NCI-H748 (cell line): Measurements from ENCODE around the gene AMZ1.
"Not testable (repeated sequence)": the region's sequence is repeated elsewhere in the genome, so short reads cannot be mapped to it uniquely, and the experiment has no call there.

Experiments
- DNase-seq: peaks from one replicate; lab custom pipeline; 2025; ENCODE audit not compliant: unreplicated experiment; lab: John Stamatoyannopoulos, UW

Gene AMZ1

DNA sequence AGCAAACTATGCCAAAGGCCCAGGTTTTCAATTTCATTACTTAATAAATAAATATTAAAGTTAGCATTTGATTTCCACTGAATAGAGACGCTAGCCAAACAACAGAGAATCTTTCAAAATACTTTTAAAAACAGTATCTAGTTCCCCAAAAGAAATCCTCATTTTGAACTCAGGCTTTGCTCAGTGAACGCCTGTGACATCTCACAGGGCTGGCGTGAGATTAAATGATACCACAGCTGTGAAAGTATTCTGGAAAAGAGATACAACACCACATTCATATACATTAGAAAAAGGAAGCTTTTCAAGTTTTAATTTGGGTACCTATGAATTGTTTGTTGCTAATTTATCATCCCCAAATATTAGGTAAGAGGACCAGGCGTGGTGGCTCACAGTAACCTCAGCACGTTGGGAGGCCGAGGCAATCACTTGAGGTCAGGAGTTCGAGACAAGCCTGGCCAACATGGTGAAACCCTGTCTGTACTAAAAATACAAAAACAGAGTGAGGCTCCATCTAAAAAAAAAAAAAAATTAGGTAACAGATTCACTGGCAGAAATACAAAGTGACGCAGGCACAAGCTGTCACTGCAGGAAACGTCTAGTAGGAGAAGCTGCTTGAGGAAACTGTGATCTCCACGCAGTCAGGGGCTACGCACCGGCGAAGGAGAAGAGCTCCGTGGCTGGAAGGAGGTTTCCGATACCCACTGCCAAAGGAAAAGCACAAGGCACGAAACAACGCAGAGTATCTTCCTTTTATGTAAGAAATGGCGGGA is 50.0 kb downstream of the AMZ1 start:
- DNase-seq = no peak

DNA sequence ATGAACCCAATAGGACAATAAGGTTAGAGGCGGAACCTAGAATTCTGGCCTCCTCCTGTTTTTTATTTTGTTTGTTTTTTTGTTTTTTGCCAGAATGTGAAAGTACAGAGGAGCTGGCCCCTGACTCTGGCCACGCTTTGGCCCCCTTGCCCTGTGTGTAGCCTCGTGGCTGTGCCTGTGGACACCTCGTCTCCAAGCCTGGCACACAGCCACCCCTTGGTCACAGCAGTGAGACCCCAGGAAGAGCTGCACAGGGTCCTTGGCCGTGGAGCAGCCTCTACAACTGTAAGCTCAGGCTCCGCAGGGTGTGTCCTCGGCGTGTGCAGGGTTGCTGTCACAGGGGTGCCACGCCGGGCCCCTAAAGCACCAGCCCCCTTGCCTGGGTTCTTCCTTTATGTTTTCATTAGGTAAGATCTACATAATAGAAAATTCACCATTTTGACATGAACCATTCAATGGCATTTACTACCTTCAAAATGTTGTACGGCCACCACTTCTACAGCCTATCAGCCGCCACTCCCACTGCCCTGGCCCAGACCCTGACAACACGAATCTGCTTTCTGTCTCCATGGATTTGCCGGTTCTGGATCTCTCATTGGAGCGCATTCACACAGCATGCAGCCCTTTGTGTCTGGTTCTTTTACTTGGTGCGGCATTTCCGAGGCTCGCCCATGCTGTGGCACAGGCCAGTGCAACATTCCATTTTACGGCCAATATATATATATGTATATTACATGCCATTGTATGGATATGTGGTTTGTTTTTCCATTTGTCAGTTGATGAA is 51.0 kb downstream of the AMZ1 start:
- no peak for DNase-seq

DNA sequence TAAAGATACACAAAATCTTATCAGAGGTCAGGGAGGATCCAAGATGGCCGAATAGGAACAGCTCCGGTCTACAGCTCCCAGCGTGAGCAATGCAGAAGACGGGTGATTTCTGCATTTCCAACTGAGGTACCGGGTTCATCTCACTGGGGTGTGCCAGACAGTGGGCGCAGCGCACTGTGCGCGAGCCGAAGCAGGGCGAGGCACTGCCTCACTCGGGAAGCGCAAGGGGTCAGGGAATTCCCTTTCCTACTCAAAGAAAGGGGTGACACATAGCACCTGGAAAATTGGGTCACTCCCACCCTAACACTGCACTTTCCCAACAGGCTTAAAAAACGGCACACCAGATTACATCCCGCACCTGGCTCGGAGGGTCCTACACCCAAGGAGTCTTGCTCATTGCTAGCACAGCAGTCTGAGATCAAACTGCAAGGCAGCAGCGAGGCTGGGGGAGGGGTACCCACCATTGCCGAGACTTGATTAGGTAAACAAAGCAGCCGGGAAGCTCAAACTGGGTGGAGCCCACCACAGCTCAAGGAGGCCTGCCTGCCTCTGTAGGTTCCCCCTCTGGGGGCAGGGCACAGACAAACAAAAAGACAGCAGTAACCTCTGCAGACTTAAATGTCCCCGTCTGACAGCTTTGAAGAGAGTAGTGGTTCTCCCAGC is 55.7 kb downstream of the AMZ1 start:
- DNase-seq = not testable (repeated sequence)

DNA sequence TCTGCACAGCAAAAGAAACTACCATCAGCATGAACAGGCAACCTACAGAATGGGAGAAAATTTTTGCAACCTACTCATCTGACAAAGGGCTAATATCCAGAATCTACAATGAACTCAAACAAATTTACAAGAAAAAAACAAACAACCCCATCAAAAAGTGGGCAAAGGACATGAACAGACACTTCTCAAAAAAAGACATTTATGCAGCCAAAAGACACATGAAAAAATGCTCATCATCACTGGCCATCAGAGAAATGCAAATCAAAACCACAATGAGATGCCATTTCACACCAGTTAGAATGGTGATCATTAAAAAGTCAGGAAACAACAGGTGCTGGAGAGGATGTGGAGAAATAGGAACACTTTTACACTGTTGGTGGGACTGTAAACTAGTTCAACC is 60.7 kb downstream of the AMZ1 start:
- DNase-seq = not testable (repeated sequence)

DNA sequence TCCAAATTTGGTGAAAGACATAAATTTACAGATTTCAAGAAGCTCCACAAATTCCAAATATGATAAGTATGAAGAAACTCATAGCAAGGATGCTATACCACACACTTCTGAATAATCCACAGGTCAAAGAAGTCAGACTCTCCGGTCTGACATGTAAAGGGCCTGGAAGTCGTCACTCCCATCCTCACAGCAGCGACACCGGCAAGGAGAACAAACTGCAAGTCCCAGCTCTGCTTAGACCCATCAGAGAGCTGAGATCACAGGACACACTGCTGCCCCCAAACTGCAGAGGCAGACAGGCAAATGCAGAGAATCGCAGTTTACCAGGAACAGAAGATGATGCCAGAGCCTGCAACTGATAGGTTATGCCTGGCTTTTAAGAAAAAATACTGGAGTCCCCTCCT is 62.0 kb downstream of the AMZ1 start:
- no peak for DNase-seq

DNA sequence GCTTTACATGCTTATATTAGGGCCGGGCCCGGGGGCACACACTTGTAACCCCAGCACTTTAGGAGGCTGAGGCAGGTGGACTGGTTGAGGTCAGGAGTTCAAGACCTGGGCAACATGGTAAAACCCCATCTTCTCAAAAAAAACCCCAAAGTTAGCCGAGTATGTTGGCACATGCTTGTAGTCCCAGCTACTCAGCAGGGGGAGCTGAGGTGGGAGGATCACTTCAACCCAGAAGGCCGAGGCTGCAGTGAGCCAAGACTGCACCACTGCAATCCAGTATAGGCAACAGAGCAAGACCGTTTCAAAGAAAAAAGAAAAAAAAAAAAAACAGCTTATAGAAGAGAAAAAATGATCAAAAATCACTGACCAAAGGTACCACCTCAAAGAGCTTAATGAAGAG is 63.1 kb downstream of the AMZ1 start:
- DNase-seq = no peak

DNA sequence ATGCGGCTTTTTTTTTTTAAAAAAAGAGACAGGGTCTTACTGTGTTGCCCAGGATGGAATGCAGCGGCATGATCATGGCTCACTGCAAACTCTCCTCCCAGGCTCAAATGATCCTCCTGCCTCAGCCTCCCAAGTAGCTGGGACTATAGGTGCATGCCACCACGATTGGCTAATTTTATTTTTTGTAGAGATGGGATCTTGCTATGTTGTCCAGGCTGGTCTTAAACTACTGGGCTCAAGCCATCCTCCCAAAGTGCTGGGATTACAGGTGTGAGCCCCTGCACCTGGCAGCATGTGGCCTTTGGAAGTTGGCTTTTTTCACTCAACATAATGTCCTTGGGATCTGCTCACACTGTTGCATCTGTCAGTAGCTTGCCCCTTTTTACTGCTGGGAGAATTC is 65.1 kb downstream of the AMZ1 start:
- DNase-seq = no peak

DNA sequence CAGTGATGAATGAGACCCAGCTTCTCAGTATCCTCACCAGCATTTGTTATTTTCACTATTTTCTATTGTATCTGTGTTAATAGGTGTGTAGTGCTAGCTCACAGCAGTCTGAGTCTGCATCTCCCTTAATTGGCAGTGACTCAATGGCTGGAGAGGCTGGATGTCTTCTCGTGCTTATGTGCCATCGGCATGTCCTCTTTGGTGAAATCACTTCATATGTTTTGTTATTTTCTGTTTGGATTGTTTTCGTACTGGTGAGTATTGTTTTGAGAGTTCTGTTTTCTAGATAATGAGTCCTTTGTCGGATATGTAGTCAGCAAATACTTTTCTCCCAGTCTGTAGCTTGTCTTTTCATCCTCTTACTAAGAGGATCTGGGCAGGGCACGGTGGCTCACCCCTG is 66.1 kb downstream of the AMZ1 start:
- DNase-seq = no peak

DNA sequence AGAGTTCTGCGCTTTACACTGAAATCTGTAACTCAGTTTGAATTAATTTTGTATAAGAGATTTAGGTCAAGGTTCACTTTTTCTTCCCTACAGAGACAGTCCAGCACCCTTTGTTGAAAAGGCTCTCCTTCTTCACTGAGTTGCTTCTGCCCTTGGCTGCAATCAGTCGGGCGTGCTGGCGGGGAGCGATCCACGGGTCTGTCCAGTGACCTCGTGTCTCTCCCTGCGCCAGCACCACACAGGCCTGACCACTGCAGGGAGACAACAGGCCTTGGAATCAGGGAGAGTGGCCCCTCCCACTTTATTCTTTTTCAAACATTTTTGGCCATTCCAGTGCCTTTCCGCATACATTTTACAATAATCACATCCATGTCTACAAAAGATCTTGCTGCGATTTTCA is 66.9 kb downstream of the AMZ1 start:
- DNase-seq = no peak

DNA sequence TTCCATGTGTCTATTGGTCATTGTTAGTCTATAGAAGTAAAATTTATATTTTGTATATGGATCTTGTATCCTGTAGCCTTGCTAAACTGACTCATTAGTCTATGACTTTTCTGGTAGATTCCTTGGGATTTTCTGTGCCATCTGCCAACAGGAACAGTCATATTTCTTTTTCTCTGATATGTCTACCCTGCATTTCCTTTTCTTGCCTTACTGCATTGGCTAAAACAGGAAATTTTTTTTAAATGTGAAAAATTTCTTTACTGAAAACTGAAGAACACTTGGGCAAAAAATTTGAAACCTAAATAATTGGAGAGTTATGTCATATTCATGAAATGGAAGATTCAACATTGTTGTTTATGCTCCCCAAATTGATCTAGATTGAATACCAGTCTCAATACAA is 67.5 kb downstream of the AMZ1 start:
- DNase-seq = no peak

DNA sequence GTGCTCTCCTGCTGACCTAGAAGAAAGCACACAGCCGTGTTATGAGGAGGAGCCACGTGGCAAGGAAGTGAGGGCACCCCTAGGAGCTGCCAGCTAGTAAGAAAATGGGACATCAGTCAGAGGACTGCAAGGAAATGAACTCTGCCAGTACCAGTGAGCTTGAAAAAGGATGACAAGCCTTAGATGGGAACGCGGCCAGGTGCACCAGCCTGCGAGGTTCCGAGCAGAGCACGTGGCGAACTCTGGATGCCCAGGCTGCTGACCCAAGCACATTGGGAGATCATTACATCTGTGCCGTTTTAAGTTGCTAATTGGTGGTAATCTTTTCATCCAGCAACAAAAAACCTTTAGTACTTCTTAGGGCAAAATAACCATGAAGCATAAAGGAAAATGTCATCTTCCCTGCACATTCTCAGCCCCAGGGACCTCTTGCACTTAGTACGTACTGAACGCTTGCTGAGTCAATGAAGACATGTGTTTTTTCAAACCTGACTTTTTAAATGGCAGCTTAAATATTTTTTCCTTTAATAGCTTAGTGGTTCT is 69.4 kb downstream of the AMZ1 start:
- no peak for DNase-seq

DNA sequence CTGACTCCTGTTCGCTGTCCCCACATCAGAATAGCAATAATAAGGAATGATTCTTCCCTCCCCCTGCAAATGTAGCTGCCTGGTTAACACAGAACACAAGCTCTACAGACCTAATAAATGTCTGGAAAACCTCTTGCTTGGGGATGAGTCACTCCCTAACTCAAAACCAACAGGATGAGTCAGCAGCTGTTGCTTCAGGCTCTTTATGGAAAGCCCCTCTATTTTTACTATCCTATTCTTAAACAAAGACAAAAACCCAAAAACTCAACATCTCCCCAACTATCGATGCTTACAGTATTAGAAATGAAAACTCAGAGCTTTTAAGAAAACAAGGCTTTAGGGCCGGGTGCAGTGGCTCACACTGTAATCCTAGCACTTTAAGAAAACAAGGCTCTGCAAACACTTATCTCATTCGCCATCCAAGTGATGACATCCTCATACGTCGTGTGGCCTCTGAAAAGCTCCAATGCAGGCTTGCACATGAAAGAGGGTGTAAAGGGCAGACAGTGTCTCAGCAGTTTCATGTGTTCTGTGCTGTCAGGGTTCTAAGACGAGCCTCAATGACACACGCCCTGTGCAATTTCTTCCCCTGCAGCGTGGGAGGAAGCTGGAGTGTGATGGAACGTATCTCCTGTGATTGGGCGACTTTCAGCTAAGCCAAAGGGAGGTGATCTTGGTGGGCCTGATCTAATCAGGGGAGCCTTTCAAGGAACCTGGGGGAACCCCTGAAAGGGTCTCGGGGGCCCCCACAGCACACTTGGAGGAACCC is 70.1 kb downstream of the AMZ1 start:
- peak; percentile 24 for DNase-seq

DNA sequence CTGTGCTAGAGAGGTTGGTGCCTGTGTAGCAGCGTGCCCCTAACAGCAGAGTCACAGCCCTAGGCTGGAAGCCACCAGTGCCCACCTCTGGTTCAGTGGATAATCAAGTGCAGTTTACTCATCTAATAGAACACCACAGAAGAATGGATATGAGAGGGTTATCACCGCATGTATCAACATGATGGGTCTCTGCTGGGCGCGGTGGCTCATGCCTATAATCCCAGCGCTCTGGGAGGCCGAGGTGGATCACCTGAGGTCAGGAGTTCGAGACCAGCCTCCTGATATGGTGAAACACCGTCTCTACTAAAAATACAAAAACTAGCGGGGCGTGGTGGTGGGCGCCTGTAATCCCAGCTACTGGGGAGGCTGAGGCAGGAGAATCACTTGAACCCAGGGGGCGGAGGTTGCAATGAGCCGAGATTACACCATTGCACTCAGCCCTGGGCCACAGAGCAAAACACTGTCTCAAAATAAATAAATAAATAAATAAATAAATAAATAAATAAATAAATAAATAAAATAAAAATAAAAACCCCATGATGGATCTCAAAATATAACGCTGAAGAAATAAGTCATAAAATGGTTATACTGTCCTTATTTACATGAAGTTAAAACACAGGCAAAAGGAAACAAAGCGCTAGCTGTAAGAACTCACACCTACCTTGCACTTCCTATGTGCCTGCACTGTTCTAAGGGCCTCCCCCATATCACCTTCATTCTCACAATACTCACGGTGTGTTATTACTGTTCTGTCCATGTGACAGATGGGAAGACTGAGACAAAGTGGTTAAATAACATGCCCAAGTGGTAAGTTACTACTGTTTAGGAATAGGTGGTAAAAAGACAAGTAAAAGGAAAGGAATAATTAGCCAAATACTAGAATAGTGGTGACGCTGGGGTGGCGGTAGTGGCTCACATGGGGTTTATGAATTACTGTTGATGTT is 70.9 kb downstream of the AMZ1 start:
- DNase-seq = no peak

DNA sequence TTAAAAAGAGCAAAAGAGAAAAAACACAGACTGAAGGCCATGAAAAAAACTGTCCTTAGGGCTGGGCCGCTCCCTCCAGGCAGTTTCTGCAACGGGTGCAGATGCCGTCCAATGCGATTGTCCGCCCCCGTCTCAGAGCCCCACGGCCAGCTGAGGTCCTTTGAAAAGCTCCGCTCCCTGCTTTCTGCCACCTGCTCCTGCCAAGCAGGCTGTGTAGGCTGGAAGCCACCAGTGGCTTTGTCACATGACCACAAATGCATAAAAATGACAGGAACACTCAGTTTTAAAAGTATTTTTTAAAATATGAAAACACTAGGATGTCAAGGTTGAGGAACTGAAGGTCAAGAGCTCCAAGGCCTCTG is 71.7 kb downstream of the AMZ1 start:
- peak; percentile 68 for DNase-seq

DNA sequence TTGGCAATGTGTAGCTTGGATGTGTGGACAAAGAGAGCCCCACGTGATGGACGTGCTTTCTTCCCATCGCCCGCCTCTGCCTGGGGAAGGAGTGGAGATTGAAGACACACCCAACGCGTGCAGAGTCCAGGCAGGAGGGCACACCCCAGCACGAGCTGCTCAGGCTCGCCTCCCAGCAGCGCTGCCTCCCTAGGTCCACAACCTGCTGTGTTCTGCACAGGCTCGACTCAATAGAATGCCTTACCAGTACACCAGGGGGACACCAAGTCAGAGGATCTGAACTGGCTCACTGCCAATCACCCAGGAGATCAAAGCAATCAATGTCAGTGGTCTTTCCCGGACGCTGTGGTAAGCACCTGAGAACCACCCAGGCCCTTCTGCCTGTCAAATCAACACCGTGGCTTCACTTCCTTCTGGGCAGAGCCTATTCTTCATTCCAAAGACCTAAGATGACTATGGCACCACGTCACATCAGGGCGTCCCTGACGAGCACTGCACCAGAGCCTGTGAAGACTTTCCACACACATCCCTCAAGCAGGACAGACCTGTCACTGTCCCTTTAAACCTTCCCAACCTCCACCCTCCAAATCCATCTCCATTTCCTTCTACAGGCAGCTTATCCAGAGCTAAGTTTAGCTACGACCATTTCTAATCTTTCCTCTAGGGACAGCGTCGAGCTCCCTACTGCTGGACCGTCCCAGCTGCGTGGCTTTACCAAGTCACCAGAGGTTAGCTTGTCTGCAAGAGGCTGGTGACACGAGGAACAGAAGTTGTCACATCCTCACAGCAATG is 72.3 kb downstream of the AMZ1 start:
- DNase-seq = peak; percentile 68

DNA sequence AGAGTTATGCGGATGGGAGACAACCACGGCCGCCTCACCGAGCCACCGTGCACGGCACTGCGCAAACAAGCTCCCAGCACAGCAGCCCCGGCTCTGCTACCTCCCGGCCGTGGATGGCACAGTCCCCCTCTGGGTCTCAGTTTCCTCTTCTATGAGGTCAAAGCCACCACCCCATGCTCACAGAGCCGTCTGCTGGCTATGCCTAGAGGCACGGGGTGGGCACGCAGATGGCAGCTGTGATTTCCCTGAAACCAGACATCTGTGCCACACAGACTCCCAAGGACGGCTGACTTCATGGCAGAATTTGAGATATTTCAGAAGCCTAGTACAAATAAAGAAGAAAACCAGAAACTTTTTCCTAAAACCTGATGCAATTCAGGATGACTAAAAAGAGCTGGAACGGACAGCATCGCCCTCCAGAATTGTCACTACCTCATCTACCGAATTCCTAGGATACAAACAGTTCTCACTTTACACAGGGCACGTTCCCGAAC is 73.2 kb downstream of the AMZ1 start:
- DNase-seq = no peak

DNA sequence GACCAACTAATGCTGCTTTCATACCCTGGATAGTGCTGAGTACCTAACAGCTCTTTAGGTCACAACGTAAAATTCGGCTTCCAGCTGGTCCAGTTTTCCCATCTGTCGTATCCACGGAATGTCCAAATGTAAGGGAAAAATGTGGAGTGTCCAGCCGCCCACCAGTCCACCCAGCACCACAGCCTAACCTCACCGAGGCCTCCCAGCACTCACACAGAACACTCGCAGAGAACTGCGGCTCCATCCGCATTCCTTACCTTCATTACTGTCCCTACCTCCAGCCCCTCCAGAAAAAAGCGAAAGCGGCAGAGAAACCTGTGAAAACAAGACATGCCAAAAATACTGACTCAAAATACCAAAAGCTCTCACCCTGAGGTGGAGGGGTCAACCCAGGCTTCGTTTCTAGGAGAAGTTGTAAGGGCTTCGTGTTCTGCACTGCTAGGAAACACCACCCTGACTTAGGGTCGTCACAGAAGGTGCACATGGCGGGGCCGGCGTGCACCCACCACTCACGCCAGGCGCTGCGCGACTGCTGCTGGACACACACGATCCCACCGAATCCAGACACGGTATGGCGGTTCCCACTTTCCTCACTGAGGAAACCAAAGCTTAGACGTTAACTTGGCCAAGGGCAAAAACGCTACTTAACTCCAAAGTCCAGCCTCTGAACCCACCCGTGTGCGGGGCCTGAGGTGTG is 73.9 kb downstream of the AMZ1 start:
- DNase-seq = no peak

DNA sequence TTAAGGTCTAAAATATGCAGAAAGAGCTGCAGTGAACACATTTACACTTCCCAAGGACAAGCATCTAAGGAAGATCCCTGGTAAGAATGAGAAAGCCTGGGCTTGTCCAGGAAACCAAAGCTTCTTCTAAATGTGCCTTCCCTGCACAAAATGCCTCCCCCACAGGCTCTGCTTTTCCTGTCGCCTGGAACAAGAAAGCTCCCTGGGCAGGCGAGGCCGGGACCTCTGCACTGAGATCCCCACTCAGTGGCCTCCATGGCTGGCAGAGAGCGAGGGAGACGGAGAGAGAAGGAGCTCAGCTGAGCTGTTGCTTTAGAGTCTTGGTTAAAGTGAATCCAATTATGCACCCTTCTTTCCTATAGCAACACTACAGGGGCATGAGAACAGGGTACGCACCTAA is 75.6 kb downstream of the AMZ1 start:
- no peak for DNase-seq
